HS-27A (cell line): Measurements from ENCODE around the gene RPL18.

Experiments
- DNase-seq: peaks from one replicate; pipeline ENCODE4 v3.0.0-alpha.2; 2012; ENCODE audit warnings: low read depth, missing footprints

Gene RPL18

DNA sequence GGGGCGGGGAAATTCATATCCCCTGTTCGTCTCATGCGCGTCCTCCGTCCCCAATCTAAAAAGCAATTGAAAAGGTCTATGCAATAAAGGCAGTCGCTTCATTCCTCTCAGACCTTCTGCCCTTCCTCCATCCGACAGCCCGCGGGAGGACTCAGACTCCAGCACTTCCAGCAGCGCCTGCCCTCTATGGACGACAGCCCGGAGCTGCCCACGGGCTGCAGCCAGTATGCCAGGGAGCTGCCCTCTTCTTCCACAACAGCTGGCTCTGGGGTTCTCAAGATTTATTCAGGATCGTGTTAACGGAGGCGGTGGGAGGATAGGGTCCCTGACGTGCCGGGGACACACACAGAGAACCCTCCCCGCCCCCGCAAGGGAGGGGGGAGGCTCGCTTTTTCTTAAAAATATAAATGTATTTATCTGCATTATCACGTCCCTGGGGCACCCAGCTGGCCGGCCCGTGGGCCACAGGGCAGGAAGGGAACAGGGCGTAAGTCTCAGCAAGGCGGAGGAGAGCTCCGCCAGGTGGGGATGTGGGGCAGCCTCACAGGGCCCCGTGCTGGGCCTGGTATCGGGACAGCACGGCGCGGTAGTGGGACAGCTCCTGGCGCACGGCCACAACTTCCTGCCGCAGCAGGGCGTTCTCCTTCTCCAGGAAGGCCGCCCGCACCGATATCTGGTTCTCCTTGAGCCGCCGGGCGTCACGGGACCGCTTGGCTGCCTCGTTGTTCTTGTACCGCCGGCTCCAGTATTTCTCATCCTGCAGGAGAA, 11.5 kb upstream of the RPL18 start:
- no peak for DNase-seq

DNA sequence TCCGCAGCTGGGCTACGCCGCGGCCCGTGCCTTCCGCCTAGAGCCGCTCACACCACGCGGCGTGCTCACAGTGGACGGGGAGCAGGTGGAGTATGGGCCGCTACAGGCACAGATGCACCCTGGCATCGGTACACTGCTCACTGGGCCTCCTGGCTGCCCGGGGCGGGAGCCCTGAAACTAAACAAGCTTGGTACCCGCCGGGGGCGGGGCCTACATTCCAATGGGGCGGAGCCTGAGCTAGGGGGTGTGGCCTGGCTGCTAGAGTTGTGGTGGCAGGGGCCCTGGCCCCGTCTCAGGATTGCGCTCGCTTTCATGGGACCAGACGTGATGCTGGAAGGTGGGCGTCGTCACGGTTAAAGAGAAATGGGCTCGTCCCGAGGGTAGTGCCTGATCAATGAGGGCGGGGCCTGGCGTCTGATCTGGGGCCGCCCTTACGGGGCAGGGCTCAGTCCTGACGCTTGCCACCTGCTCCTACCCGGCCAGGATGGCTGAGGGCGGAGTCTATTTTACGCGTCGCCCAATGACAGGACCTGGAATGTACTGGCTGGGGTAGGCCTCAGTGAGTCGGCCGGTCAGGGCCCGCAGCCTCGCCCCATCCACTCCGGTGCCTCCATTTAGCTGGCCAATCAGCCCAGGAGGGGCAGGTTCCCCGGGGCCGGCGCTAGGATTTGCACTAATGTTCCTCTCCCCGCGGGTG, 10.8 kb upstream of the RPL18 start:
- DNase-seq = no peak

DNA sequence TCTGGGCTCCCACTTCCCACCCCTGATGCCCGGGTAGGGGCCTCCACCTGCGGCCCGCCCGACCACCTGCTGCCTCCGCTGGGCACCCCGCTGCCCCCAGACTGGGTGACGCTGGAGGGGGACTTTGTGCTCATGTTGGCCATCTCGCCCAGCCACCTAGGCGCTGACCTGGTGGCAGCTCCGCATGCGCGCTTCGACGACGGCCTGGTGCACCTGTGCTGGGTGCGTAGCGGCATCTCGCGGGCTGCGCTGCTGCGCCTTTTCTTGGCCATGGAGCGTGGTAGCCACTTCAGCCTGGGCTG, 10.3 kb upstream of the RPL18 start:
- no peak for DNase-seq

DNA sequence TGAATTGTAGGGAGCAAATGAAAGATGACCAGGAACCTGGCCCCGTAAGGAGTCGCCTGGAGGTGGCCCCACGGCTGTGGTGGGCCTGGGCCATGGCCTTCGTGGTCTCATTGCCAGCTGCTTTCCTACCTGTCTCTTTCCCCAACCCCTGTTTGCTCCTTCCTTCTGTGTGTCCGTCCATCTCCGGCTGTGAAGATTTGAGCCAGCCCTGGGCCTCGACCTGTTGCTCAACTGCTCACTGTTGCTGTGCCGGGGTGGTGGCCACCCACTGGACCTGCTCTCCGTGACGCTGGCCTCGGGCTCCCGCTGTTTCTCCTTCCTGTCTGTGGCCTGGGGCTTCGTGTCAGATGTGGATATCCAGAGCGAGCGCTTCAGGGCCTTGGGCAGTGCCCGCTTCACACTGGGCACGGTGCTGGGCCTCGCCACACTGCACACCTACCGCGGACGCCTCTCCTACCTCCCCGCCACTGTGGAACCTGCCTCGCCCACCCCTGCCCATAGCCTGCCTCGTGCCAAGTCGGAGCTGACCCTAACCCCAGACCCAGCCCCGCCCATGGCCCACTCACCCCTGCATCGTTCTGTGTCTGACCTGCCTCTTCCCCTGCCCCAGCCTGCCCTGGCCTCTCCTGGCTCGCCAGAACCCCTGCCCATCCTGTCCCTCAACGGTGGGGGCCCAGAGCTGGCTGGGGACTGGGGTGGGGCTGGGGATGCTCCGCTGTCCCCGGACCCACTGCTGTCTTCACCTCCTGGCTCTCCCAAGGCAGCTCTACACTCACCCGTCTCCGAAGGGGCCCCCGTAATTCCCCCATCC, 9.7 kb upstream of the RPL18 start:
- no peak for DNase-seq

DNA sequence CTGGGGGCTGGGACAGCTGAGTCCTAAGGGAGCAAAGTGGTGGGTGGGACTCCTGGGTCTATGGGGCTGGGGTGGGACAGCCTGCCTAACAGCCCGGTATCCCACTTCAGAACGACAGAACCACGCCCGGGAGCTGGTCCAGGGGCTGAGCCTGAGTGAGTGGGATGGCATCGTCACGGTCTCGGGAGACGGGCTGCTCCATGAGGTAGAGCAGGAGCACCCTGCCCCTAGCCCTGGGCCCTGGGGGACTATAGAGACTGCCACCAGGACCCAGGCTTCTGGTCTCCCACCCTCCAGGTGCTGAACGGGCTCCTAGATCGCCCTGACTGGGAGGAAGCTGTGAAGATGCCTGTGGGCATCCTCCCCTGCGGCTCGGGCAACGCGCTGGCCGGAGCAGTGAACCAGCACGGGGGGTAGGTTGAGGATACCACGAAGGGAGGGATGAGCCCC, 8.9 kb upstream of the RPL18 start:
- no peak for DNase-seq

DNA sequence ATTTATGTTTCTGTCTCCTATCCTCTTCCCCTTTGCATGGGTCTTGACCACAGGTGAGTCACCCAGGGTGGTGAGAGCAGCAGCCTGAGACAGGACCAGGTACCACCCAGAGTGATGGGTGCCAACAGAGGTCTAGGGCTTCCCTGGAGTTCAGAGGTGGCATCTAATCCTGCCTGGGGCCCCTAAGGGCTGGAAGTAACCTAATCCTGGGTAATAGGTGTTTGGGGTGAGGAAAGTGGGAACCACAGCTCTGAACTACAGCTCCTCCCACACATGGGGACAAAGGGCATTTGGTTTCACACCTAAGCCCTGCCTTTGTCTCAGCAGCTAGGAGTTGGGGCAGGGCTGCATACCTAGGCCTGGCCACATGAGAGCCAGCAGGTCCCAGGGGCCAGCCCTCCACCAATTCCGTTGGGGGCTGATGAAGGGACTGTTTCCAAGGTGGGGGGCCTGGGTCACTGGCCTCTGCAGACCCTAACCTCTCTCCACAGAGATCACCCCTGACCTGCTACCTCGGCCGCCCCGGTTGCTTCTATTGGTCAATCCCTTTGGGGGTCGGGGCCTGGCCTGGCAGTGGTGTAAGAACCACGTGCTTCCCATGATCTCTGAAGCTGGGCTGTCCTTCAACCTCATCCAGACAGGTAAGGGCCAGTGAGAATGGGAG, 8.4 kb upstream of the RPL18 start:
- DNase-seq = no peak

DNA sequence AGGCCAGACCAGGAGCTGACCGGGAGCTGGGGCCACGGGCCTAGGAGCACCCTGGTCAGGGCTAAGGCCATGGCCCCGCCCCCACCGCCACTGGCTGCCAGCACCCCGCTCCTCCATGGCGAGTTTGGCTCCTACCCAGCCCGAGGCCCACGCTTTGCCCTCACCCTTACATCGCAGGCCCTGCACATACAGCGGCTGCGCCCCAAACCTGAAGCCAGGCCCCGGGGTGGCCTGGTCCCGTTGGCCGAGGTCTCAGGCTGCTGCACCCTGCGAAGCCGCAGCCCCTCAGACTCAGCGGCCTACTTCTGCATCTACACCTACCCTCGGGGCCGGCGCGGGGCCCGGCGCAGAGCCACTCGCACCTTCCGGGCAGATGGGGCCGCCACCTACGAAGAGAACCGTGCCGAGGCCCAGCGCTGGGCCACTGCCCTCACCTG, 6.9 kb upstream of the RPL18 start:
- DNase-seq = no peak

DNA sequence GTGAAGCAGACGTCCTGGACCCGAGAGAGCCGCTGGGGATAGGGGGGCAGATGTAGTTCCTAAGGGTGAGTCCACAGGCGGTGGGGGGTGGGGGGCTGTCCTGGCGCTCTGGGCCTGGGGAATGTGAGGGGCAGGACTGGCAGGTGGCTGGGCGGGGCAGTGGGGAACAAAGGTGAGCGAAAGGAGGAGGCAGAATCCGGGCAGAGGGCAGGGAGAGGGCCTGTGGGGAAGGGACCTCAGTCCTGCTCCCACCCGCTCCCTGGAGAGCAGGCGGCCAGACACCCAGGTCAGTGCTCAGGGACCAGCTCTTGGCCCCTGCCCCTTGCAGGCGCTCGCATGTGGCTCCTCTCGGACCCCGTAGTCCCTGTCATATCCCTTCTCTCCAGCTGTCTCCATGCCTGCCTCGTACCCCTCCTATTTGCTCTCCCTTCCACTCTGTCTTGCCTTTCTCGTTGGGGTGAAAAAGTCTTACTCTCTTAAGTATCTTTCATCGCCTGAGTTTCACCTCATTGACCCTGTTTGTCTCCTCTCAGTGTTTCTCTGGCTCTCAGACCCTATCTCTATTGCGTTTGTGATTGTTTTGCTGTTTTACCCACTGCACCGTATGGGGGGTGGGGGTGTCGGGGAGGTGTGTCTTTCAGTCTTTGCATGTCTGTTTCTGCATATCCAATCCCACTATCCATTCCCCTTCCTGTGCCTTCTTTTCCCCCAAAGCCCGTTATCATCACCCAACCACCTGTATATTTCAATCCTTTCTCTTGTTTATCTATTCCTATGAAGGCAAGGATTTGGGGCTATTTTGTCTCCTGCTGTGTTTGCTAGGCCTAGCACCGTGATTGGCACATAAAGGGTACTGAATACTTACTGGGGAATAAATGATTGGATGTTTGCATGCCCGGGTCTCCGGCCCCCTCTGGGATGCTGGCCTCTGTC, 6.1 kb upstream of the RPL18 start:
- DNase-seq = no peak

DNA sequence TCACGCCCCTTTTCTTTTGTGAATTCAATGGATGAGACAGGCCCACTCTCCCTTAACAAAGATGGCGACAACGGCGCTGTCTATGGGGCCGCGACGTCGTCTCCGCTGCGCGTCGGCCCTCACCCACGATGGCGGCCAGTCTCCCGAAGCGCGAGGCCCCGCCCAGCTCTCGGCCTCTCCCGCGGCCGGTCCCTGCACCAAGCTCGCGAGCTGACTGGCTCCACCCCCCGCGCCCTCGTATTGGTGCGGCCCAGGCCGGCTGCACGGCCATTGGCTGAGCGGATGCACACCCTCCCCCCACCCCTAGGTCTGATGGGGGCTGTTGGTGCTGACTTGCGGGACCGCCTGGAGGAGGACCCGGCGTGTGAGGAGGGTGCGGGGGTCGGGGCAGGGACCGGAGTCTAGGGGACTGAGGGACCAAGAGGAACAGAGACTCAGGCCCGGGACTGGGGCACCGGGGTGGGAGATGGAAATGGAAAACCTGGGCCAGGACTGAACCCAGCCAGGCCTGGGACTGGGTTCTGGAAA, 5.2 kb upstream of the RPL18 start:
- no peak for DNase-seq

DNA sequence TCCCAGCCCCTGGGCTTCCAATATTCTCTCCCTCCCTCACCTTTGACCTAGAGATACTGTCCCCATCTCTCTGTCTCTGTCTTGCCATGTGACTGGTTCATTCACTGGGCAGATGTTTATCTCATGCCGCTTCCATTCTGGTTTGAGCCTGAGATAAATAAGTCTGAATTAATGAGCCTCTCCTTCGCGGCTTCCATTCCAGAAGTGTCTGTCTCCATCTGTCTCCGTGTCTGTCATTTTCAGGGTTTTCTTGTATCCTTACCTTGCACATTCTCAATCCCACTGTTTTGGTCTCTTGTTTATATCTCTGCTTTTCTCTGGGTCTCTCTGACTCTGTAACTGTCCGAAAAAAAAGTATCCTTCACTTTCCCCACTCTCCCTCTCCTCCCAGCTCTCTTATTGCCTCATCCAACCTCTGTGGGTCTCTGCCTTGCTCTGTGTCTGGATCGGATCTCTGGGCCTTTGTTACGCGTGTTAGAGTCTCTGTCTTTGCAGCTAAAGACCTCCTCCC, 4.6 kb upstream of the RPL18 start:
- DNase-seq = no peak

DNA sequence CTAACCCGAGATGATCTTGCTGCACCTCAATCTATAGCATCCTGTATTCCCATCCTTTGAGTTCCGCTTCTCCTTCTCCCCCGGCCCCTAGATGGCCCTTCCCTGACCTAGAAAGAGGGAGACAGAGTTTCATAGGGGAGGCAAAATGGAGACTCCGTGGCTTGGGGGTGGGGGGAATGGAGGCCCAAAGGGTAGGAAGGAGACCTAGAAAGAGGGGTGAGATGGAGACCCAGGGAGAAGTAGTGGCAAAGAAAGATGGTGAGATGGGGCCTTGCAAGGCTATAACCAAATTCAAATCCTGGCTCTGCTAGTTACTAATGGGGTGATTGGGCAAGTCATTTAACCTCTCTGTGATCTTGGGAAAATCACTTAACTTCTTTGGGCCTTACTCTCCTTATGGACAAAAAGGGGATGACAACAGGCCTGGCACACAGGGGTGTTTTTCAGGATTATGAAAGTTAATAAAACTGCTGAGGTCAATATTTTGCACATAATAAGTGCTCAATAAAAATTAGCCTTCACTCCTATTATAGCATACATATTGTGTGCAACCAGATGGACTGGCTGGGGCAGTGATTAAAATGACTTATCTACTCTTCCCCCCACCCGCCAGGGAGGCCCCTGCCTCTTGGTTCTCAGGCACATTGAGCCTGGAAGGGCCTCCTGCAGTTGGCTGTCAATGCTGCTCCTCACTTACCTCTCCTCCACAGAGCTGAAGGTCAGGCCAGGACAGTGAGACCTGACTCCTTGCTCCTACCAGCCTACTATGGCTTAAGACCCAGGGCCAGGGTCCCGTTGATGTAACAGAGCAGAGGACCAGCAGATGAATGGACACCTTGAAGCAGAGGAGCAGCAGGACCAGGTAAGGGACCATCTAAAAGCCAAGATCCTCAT, 961 bp upstream of the RPL18 start:
- DNase-seq = no peak

DNA sequence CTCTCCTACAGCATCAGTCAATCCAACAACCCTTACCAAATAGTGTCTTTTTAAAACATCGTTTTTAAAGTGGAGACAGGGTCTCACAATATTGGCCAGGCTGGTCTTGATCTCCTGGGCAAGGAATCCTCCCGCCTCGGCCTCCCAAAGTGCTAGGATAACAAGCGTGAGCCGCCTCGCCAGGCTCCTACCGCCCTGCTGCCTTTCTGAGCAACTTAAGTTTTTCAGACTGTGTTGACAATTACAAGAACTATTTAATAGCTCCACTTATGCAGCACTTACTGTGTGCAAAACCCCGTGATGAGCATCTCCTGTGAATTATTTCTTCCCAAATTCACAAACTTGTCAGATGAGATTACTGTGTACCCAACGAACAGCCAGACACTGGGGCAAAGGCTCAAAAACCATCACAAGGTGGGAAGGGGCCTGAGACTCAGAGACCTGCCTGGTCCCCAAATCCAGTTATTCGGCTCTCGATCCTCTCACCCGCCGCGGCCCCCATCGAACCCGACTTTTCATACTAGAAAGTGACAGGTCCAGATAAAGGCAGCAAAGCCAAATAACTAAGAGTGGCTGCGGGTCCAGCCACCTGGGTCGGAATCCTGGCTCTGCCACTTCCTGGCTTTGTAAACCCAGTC, 581 bp downstream of the RPL18 start:
- no peak for DNase-seq

DNA sequence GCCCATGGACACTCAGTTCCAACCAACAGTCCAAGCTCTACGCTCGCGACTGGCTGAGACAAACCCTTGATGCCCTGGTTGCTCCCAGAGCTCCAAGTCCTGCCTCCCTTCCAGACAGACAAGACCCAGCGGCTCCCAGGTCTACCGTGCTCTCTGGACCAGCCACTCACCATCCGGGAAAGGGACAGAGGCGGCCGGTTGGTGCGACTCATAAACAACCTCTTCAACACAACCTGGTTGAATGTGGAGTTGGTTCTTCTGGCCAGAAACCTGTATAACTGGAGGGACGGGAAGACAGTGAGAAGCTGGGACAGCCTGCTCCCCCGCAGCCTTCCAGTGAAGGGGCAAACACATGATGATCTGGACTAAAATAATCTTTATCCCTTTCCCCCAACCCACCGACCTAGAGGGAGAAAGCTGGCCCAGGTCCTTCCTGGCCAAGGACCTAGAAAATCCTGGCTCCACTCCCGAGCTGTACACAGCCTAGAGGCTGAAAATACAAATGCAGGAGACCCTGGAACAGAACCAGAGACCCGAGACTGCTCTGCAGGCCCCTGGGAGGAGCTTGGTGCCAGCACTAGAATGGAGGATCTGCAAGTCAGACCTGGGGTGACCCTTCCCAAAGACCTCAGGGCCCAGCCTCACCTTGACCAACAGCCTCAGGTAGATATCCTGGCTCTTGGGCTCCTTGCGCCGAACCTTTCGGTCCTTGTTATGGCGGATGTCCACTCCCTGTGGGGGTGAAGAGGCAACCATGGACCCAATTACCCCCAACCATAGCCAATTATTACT, 1.6 kb downstream of the RPL18 start:
- no peak for DNase-seq

DNA sequence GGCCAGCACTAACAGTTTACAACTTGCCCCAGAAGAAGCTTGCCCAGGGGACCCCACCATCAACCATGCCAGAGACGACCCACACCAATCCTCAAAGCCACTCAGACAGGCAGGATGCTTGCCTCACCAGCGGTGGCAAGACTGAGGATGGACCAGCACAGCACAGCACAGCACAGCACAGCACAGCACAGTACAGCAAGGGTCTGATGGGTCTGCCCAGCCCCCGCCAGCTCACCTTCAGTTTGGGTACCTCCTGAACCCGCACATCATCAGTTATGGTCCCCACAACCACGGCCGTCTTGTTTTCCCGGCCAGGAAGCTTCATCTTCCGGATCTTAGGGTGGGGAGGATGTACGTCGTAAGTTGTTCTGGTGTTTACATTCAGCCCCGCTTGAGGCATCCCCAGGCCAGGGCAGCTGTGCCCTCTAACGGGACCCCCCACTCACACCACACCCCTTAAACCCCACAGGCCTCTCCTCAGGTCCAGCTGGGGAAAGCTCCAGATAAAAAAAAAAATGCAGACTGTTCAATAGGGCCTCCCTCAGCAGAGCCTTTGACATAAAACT, 2.4 kb downstream of the RPL18 start:
- no peak for DNase-seq

DNA sequence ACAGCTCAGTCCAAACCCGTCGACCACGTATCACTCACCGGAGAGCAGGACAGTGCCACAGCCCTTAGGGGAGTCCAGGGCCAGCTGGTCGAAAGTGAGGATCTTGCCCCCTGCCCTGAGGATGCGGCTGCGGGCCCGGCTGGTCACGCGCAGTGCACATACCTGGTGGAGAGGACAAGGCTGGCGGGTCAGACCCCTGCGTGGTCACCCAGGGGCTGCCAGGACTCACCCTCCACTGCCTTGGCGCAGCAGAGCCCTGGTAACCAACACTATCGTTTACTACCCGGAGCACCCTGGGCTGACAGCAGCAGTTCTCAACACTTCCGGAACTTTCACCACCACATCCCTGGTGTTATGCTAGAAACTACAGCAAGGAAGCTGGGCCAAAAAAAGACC, 2.9 kb downstream of the RPL18 start:
- DNase-seq = no peak

DNA sequence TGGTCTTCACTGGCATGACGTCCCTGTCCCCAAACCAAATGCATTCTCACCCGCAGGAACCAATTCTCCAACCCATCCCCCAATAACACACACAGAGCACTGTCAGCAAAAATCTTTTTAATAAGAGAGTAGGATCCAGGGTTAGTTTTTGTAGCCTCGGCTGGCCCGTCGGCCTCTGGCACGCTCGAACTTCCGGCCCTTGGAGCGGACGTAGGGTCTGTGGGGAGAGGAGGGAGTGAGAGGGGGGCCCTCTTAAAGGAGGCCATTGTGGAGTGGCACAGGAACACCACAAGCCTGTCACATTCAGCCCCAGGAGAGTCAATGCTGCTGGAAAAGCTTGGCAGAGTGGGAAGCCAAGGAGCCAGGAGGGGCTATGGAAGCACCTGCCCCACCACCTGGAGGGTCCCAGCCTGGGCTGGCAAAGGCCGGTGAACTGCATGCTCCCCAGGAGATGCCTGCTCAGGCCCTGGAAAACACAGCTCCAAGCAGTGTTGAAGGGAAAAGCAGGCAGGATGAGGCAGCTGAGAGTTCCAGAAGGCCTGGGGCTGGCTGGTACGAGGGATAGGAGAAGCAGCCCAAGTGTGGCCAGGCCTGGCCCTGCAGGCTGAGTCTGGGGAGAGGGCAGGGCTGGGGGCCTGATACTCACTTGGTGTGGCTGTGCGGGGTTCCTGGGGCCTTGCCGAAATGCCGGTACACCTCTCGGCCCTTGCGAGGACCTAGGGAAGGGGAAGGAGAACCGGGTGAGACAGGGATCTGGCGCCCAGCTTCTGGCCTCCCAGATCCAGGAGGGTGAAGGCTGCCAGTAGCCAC, 3.5 kb downstream of the RPL18 start:
- no peak for DNase-seq
